HUDEP-2 (cell line): ENCODE results near the gene SMPD1.
A peak's percentile ranks its signal among the peaks of the same experiment; 100 is the strongest.
"Not testable (repeated sequence)": the region's sequence is repeated elsewhere in the genome, so short reads cannot be mapped to it uniquely, and the experiment has no call there.

Source experiments
- DNase-seq, 76 experiments: peaks; one replicate each; lab custom pipeline; 2025; ENCODE audit not compliant: unreplicated experiment in 76 of 76; lab: John Stamatoyannopoulos, UW

SMPD1 gene

GRCh38 chr11:6387811-6388599 lies 2.3 kb upstream of the SMPD1 start:
- DNase-seq: no peak

- DNase-seq: peak in 5 of 76 experiments; percentile 6 to 36 (median 25)
These were observed 1.5 kb upstream of the SMPD1 start for GRCh38 chr11:6388748-6389147.

- DNase-seq: no peak
These were observed 620 bp downstream of the SMPD1 start for GRCh38 chr11:6390718-6391469.

GRCh38 chr11:6391537-6392134 lies 1.4 kb downstream of the SMPD1 start:
- DNase-seq: no peak

- DNase-seq: not testable (repeated sequence)
These were observed 2.0 kb downstream of the SMPD1 start for GRCh38 chr11:6392251-6392650.

GRCh38 chr11:6393989-6394670 lies 3.9 kb downstream of the SMPD1 start:
- no peak for DNase-seq

GRCh38 chr11:6395470-6396060 lies 5.3 kb downstream of the SMPD1 start:
- DNase-seq: no peak

- DNase-seq: no peak
These were observed 6.9 kb downstream of the SMPD1 start for GRCh38 chr11:6397156-6397555.

GRCh38 chr11:6397636-6398035 lies 7.4 kb downstream of the SMPD1 start:
- no peak for DNase-seq

GRCh38 chr11:6400431-6401345 lies 10.4 kb downstream of the SMPD1 start:
- DNase-seq: no peak

GRCh38 chr11:6401464-6401863 lies 11.2 kb downstream of the SMPD1 start:
- no peak for DNase-seq

- no peak for DNase-seq
These were observed 11.8 kb downstream of the SMPD1 start for GRCh38 chr11:6402061-6402470.

GRCh38 chr11:6402561-6402981 lies 12.3 kb downstream of the SMPD1 start:
- DNase-seq: no peak

GRCh38 chr11:6403539-6403938 lies 13.3 kb downstream of the SMPD1 start:
- DNase-seq: no peak

- DNase-seq: no peak
These were observed 14.2 kb downstream of the SMPD1 start for GRCh38 chr11:6404342-6405051.

- DNase-seq: no peak
These were observed 14.9 kb downstream of the SMPD1 start for GRCh38 chr11:6405052-6405667.

- no peak for DNase-seq
These were observed 15.6 kb downstream of the SMPD1 start for GRCh38 chr11:6405846-6406245.

GRCh38 chr11:6406370-6406769 lies 16.1 kb downstream of the SMPD1 start:
- DNase-seq: no peak
